Fibroblast of skin of left quadriceps (primary cell): Measurements from ENCODE around the gene CDCA8.
"Not testable (repeated sequence)": the region's sequence is repeated elsewhere in the genome, so short reads cannot be mapped to it uniquely, and the experiment has no call there.

Experiments used
- DNase-seq, 2 experiments: peaks; one replicate each; pipeline ENCODE4 v3.0.0-alpha.2; 2013; ENCODE audit warnings: low read depth in 2 of 2

The CDCA8 gene

DNA sequence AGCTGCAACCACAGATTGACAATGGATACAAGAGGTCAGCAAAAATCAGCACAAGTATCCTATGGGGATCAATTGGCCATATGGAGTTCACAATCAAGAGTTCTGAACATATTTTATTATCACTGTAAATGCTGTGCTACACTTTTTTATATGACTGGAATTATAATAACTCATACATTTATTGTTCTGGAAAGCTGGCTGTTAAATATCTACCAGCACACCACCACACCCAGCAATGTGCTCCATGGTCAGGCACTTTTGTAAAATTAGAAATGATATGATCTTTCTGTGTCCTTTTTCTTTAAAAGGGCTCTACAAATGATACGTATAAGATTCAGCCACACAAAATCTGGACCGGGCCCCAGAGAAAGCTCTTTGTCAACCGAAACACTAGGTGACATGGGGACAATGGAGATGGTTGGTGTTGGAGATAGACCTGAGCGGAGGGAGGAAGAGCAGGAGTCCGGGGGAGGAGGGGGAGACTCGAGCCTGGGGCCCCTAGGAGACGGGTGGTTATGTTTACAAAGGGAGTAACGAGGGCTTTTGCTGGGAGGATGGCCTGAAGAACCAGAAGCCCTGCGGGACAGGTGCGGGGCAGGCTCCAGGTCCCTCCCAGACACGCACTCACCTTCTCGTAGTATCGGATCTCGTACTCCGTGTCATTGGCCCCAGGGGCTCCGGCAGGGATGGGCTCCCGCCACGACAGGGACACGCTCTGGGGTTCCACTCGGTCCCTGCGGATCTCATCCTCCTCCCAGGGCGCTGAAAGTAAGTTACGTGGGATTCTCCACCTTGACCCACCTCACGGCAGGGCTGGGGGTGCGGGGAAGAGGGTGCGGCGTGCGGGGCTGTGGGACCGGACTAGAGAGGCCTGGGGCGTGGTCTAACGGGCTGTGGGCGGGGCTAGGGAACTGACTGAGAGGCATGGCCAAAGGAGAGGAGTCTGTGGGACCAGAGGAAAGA is 42.6 kb downstream of the CDCA8 start:
- DNase-seq, result no peak

DNA sequence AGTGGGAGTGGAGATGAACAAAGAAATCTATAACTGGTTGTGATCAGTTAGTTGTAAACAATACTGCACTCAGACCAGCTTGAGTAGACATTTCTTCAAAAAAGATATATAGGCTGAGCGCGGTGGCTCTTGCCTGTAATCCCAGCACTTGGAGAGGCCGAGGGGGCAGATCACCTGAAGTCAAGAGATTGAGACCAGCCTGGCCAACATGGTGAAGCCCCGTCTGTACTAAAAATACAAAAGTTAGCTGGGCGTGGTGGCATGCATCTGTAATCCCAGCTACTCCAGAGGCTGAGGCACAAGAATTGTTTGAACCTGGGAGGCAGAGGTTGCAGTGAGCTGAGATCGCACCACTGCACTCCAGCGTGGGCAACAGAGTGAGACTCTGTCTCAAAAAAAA is 45.7 kb downstream of the CDCA8 start:
- DNase-seq, result not testable (repeated sequence)

DNA sequence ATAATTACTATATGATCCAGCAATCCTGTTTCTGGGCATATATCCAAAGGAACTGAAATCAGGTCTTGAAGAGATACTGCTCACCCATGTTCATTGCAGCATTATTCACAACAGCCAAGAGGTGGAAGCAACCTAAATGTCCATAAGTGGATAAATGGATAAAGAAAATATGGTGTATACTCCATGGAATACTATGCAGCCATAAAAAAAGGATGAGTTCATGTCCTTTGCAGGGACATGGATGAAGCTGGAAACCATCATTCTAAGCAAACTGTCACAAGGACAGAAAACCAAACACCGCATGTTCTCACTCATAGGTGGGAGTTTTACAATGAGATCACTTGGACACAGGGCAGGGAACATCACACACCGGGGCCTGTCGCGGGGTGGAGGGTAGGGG is 46.3 kb downstream of the CDCA8 start:
- not testable (repeated sequence) for DNase-seq

DNA sequence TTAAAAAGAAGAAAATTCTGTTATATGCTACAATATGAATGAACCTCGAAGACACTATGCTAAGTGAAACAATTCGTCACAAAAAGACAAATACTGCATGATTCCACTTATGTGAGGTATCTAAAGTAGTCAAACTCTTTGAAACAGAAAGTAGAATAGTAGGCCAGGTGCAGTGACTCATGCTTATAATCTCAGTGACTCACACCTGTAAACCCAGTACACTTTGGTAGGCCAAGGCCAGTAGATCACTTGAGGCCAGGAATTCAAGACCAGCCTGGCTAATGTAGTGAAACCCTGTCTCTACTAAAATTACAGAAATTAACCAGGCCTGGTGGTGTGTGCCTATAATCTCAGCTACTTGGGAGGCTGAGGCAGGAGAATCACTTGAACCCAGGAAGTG is 46.9 kb downstream of the CDCA8 start:
- no peak for DNase-seq

DNA sequence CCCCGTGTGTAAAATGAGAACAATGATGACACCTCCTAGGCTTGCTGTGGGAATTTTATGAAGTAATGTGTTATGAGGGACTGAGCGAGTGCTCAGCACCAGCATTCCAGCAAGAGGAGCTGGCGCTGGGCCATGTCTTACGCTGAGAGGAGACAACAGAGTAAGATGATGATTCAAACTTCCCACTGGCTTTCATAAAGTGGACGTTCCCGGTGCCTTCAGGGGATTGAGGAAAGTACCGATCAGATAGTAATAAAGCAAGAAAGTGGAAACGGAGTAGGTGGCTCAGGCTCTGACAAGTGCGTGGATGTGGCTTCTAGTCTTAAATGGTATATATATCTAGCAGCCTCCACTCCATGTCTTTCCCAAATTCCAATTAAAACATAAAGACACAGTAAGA is 48.8 kb downstream of the CDCA8 start:
- DNase-seq, result no peak

DNA sequence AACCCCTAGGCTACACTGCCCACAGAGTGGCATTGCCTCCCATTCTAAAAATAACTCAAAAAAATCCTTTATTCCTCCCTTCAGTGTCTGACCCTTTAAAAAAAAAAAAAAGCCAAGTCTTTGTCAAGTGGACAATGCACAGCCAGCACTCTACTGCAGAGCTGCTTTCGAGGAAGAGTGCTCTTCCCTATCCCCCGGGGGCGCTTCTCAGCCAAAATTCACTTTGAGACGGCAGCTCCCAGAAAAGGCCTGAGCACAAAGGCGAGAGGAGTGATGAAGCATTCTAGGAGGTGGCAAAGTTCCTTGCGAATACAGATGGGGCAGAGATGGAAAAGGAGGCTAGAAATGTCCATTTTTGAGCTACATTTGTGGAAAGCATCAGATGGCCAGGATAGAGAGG is 49.3 kb downstream of the CDCA8 start:
- no peak for DNase-seq

DNA sequence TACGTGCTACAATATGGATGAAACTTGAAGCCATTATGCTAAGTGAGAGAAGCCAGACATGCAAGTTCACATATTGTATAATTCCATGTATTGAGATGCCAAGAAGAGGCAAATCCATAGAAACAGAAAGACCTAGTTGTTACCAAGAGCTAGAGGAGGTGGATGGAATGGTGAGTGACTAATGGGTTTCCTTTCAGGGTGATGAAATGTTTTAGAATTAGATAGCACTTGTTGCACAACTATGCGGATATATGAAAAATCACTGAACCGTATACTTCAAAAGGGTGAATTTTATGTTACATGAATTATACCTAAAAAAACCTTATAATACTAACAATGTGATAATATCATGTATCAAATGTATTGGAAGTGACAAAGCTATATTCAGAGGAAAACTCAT is 54.5 kb downstream of the CDCA8 start:
- DNase-seq, result no peak

DNA sequence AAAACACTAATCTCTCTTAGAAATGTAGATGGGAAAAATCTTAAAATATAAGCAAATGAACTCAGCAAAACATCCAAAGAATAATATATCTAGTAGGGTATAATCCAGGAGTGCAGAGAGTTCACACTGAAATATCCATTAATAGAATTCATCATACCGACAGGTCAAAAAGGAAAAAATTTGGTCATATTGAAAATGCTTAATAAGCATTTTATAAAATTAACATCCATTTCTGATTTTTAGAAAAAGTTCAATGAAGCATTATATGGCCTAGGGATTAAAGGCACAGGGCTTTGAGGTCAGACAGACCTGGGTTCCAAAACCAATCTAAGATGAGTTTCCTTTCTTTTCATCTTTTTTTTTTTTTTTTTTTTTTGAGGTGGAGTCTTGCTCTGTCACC is 56.2 kb downstream of the CDCA8 start:
- DNase-seq, result no peak

DNA sequence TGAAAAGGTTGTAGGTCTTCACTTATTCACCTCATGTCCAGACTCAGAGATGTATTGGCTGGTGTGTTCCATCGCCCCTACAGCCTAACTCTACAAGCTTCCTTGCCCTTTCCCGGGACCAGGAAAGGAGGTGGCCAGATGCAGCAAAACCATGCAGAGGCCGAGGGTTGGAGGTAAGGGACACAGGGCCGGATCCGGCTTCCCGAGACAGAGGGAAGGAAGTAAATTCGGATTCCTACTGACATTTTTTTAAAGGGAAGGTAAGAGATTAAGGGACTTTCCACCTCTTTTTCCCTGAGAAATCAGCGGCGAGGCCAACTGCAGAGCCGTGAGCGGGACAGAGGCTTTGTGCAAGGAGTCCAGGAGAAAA is 59.9 kb downstream of the CDCA8 start:
- no peak for DNase-seq

DNA sequence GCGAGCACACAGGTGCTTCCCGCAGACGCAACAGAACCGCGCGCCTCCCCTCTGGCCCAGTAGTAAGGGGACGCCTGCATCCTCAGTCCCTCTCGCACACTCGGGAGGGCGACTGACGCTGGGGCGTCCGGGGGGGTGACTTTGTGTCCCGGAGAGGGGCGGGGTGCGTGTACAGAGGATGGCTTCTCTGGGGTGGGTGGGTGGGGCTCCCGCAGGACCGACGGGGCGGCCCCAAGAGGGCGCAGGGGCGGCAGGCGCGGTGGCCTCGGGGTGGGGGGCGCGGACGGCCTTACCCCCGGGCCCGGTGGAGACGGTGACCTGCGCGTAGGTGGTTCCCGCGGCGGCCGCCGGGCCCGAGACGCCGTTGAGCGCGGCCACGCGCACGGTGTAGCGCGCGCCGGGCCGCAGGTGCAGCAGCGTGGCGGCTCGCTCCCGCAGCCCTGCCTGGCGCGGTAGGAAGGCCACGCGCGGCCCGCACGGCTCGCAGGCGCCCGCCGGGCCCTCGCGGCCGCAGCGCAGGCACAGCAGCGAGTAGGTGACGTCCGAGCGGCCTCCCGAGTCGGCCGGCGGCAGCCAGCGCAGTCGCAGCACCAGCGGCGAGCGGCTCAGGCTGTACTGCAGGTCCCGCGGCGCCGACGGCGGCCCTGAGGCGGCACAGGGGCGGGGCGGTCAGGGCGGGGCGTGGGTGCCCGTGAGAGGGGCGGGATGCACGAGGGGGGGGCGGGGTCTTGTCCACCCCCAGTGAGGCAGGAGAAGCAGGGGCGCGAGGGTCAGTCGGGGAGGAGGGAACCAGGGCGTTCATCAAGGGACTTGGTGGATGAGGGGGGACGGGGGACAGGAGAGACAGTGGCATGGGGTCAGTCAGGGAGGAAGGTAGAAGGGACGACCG is 60.5 kb downstream of the CDCA8 start:
- no peak for DNase-seq

DNA sequence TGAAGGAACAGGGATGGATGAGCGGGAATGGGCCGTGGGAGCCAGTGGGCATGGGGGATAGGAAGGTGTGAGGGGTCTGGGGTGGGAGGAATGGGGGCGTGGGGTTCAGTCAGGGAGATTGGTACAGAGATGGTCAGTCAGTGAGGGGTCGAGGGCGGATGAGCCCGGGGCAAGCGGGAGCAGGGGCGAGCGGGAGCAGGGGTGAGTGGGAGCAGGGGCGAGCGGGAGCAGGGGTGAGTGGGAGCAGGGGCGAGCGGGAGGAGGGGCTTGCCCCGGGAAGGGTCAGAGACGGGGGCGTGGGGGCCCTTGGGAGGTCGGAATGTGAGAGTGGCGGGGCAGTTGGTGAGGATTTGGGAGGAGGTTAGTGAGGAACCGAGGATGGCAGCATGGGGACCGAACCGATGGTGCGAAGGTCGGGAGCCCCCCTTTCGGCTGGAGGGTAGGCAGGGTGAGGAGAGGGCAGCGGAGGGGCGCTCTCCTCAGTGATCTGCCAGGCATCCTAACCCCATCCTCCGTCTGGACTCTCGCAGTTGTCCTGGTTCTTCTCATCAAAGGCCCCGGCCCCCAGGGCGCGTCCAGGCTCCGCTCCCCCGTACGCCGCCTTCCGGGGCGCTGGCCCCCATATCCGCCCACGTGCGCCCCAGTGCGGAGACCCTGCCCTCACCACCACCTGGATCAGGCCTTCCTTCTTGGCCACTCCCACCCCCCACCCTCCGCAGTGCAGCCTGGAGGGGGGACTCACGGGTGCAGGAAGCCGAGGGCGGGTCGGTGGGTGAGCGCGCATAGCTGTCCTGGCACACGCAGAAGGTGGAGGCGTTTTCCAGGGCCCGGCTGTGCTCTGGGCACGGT is 61.4 kb downstream of the CDCA8 start:
- no peak for DNase-seq

DNA sequence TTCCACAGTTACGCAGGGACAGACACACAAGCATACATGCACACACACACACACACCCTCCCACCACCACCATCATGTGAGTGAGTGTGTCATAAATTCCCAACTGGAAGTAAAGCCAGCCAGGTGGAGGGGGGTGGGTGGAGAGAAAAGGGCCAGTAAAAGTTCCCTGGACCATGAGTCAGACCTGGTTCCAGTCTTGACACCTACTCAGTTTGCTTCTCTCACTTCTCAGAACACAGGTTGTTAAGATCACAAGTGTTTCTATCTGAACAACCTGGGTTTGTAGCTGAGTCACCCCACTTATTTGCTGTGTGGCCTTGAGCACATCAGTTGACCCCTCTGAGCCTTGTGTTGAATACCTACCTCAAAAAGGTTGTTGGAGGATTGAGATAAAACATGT is 63.0 kb downstream of the CDCA8 start:
- DNase-seq, result no peak

DNA sequence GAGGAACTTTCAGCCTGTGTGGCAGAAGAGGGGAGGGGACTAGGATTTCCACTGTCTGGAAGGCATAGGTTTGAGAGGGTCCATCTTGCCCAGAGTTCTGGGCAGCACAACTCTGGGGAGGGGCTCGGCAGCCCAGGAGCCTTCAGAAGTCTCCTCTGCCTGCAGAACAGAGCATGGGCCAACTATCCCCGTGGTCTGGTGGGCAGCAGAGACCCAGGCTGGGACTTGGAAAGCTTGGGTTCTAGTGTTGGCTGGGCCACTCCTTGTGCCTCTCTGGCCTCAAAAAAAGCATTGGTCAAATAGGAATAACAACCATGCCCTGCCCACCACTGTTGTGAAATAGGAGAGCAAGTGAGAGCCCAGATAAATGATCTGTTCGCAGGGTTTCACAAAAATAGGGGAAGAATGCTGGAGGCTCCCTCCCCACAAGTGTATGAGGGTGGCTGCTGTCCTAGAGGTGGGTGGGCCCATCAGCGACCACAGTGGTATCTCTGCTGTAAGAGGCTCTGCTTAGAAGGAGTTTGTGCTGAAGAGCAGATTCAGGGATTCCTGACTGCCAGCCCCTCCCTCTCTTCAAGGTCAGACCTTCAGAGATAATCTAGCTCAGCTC is 63.7 kb downstream of the CDCA8 start:
- DNase-seq, result no peak
